Kidney (tissue), 14 donors: Measurements from ENCODE around the gene CDH2. TPM values are rescaled to one million over a fixed set of nuclear protein-coding genes. Genes with fewer than 3 reads are reported as not detected.

ENCODE experiments used
- DNase-seq, 5 donors: peaks; one replicate each; pipeline ENCODE4 v3.0.0-alpha.2; 2013 to 2020
- FAIRE-seq: peaks from 2 replicates; lab custom pipeline; 2012; peaks lifted over from hg19 to GRCh38; lab: Jason Lieb, UNC
- H3K27ac ChIP-seq, 2 donors: one replicate each; pipeline ENCODE4 v1.7.0; 2013; ENCODE audit warnings: low read depth in 2 of 2, low read length in 2 of 2, inconsistent platforms in 1 of 2
- H3K27me3 ChIP-seq: one replicate; pipeline ENCODE4 v1.7.1; 2013; ENCODE audit warnings: low read length, inconsistent platforms; ENCODE audit not compliant: control insufficient read depth, insufficient read depth
- H3K36me3 ChIP-seq, 3 donors: one replicate each; pipeline versions ENCODE4 v1.7.0 to v1.7.1; 2013; ENCODE audit warnings: low read length in 3 of 3, control low read depth in 1 of 3, inconsistent platforms in 1 of 3; ENCODE audit not compliant: insufficient read depth in 3 of 3, control insufficient read depth in 2 of 3
- H3K4me1 ChIP-seq, 3 donors: one replicate each; pipeline versions ENCODE4 v1.7.0 to v1.7.1; 2013; ENCODE audit warnings: low read length in 3 of 3, inconsistent platforms in 1 of 3, low read depth in 1 of 3; ENCODE audit not compliant: control insufficient read depth in 2 of 3, insufficient read depth in 2 of 3
- H3K4me3 ChIP-seq, 3 donors: one replicate each; pipeline versions ENCODE4 v1.7.0 to v1.8.1; 2013; ENCODE audit warnings: low read length in 3 of 3, control low read depth in 1 of 3, inconsistent platforms in 1 of 3
- H3K9ac ChIP-seq, 3 donors: one replicate each; pipeline versions ENCODE4 v1.7.0 to v1.7.1; 2013; ENCODE audit warnings: low read length in 3 of 3, control low read depth in 1 of 3, inconsistent platforms in 1 of 3
- H3K9me3 ChIP-seq, 3 donors: one replicate each; pipeline versions ENCODE4 v1.7.0 to v1.7.1; 2013; ENCODE audit warnings: low read length in 3 of 3, control low read depth in 1 of 3, inconsistent platforms in 1 of 3; ENCODE audit not compliant: control insufficient read depth in 2 of 3, insufficient read depth in 1 of 3
- CTCF ChIP-seq: IDR thresholded peaks from 3 replicates; pipeline ENCODE4 v1.5.1; 2012; ENCODE audit warnings: mild to moderate bottlenecking, moderate library complexity, borderline replicate concordance; ENCODE audit not compliant: insufficient read depth; ENCODE audit errors: extremely low read depth
- intact Hi-C: fragments of 100-400 bp; cut with DNase I; formaldehyde crosslinking; loops from one replicate; pipeline ENCODE4 v1.11.1; 2022
- polyA plus RNA-seq: library from polyadenylated mRNA; stranded (reverse); fragments of 350-450 nt; fragmentation: Illumina TruSeq; extraction: RNeasy Lipid Tissue Mini Kit (QIAGEN cat#74804); gene quantifications from one replicate; pipeline ENCODE4 v1.2.3, GENCODE V29; 2014; ENCODE audit warnings: low read depth, low replicate concordance; ENCODE audit not compliant: insufficient read depth
- total RNA-seq: library from RNA; stranded (reverse); fragmentation: NEBNext Ultra II Directional; extraction: Animal tissue kit (Norgen Biotek cat#: 25700); gene quantifications from one replicate; pipeline ENCODE4 v1.2.1, GENCODE V29; 2021
- donor health status: control.
- donor health status: control.
- donor health status: control.
- donor health status: control.
- donor health status: control.
- donor health status: DM: yes; HTN: yes; CAD: no.
- donor health status: Normal renal cell carcinoma (clear cell type).

The CDH2 gene
- total and polyA plus RNA-seq, 2 donors from 2014 or later, result 6.3 to 29.6 TPM

DNA sequence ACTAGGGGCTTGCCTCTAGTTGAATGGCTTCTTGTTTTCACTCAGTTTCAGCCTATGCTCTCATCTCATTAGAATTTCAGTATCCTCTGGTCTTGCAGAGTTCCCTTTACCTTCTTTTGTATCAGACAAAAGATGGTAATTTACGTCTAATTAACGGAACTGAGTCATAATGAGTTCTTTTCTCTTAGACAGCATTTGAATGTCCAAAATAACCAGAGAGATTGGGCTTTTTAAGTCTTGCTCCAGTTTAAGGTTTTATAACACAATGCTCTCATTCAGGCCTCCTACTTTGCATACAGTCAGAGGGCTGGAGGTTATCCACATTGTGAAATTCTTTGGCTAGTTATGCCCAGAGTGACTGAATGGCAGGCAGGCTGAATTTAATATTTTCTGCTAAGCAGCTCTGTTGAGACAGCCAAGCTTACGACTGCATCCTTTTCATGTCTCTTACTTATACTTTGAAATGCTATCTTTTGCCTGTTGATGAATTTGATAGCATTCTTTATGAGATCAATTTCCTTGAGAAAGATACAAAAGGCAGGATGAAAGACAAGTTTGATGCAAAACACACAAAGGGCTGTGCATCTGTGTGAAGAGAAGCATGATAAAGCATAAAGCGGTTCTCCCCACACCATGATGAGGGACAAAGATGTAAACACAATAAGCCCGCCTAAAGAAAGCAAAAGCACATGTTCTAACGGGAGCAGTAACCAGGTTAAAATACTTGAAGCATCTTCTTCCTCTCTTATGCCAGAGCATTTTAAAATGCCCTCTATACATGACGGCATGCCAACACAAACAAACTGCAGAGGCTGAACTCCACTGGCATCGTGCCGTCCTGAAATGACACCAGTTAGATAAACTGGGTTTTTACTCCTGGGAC is 90.0 kb downstream of the CDH2 start:
- Histone ChIP-seq H3K4me3 (no peak overlapping the region), H3K9ac (no peak overlapping the region), H3K36me3 (no peaks in the 10 kb centered on the region), H3K27me3 (no peaks in the 10 kb centered on the region), H3K27ac (no peak overlapping the region), H3K9me3 (no peaks in the 10 kb centered on the region), H3K4me1 (no peaks in the 10 kb centered on the region)
- no peak for FAIRE-seq
- intact Hi-C loops, result no loop called here
- TF ChIP-seq CTCF, result no peak
- peak in 1 of 5 donors; percentile 8 for DNase-seq

- intact Hi-C loops, result no loop called here
- no peak overlapping the region for H3K4me3 ChIP-seq
Measured at GRCh38 chr18:28081516-28081915, 95.4 kb downstream of the CDH2 start.

DNA sequence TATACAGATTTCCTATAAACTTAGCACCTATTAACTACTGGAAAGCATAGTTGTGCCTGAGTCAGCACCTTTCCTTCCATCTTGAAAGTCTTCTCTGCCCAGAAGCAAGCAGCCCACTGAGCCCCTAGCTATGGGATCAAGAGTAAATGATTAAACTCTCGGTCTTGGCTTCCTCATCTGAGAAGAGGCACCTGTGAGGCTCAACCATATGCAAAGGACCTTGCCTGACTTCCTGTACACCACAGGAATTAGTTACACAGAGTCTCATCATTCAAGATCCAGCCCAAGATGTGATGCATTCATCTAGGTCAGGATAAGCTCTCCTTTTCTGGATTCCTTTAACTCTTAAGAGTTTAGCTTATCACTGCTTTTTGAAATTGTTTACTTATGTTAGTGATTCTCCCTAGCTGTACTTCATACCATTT is 96.0 kb downstream of the CDH2 start:
- H3K27me3 ChIP-seq, result no peaks in the 10 kb centered on the region
- DNase-seq, result peak in 1 of 5 donors; percentile 19
- FAIRE-seq, result no peak
- H3K9me3 ChIP-seq, result no peaks in the 10 kb centered on the region
- H3K4me1 ChIP-seq, result peaks cover 0 to 4% (median 0%) of the 10 kb centered on the region in 3 donors
- no peak overlapping the region for H3K27ac ChIP-seq
- TF ChIP-seq CTCF, result no peak
- no peak overlapping the region for H3K4me3 ChIP-seq
- intact Hi-C loops, result no loop called here
- H3K36me3 ChIP-seq, result no peaks in the 10 kb centered on the region
- no peak overlapping the region for H3K9ac ChIP-seq

More at GRCh38 chr18:28081516-28081915, 95.4 kb downstream of the CDH2 start:
- H3K27me3 ChIP-seq, result no peaks in the 10 kb centered on the region
- DNase-seq (no peak), FAIRE-seq (no peak)
- H3K27ac ChIP-seq, result no peak overlapping the region
- H3K4me1 ChIP-seq, result peaks cover 0 to 4% (median 0%) of the 10 kb centered on the region in 3 donors
- no peaks in the 10 kb centered on the region for H3K9me3 ChIP-seq
- H3K36me3 ChIP-seq, result no peaks in the 10 kb centered on the region
- no peak overlapping the region for H3K9ac ChIP-seq
- no peak for TF ChIP-seq CTCF
